ENCODE measurements around the gene PSMD9.
"Not testable (repeated sequence)": the region's sequence is repeated elsewhere in the genome, so short reads cannot be mapped to it uniquely, and the experiment has no call there.

The PSMD9 gene

DNA sequence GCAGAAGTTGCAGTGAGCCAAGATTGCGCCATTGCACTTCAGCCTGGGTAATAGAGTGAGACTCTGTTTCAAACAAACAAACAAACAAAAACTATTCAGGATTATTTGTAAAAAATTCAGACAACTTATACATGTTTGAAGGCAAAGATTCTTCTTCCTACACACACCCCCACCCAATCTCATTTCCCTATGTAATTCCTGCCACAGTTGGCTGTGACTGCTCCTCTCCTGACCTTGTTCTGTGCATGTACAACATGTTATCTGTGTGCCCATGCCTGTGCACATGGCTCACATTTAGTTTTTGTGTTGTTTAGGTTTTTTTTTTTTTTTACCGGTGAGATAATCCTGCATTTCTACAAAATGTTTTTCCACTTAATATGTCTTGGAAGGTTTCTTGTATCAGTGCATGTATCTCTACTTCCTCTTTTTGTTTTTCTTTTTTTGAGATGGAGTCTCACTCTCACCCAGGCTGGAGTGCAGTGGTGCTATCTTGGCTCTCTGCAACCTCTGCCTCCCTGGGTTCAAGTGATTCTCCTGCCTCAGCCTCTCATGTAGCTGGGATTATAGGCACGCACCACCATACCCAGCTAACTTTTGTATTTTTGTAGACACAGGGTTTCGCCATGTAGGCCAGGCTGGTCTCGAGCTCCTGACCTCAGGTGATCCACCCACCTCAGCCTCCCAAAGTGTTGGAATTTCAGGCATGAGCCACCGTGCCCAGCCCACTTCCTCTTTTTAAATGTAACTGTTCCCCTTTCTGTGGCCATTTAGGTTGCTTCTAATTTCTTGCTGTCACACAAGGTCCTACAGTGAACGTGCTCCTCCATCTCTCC, 38.5 kb downstream of the PSMD9 start:
- DNase-seq = no peak

DNA sequence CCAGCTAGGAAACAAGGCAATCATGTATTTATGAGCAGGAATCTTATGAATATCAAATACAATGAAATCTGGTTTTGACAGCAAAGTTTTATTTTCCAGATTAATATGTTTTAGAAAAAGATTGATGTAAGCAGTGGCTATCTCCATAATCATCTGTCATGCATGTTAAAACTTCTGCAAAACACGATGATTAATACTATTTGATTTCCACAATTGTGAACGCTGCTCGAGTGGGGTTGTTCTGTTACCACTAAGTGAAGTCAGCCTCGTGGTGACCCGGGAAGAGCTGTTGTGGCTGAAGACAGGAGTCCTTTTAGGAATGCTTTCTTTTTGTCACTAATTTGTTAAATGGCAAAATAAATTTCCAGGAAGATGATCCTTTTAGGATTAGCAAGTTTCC, 39.2 kb downstream of the PSMD9 start:
- DNase-seq = no peak

DNA sequence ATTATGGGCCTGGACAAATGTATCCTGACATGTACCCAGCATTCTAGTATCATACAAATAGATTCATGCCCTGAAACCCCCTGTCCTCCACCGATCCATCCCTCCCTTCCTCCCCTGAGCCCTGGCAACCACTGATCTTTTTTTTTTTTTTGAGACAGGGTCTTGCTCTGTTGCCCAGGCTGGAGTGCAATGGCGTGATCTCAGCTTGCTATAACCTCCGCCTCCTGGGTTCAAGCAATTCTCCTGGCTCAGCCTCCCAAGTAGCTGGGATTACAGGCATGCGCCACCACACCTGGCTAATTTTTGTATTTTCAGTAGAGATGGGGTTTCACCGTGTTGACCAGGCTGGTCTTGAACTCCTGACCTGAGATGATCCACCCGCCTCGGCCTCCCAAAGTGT, 41.0 kb downstream of the PSMD9 start:
- not testable (repeated sequence) for DNase-seq

- DNase-seq = no peak
Measured at GRCh38 chr12:121930862-121931261, 42.3 kb downstream of the PSMD9 start.

GRCh38 chr12:121932176-121932536, 43.6 kb downstream of the PSMD9 start:
- no peak for DNase-seq

GRCh38 chr12:121932914-121933521, 44.4 kb downstream of the PSMD9 start:
- no peak for DNase-seq

- DNase-seq = no peak
Measured at GRCh38 chr12:121933522-121934308, 45.1 kb downstream of the PSMD9 start.

DNA sequence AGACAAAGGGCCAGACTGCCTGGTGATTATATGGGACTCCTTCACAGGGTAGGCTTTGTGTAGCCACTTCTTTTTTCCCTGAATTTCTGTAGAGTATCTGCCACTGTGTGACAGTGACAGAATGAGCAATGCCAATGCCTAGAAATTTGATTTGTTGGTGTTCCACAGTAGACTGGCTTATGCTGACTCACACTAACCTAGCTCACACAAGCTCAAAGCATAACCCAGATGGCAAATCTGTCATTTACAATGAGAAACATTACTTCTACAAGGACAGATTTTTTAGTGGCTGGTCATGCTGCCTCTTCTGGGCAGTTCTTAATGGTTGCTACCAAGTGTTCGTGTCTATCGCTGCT, 45.7 kb downstream of the PSMD9 start:
- DNase-seq = no peak

- DNase-seq = no peak
Measured at GRCh38 chr12:121937654-121938053, 49.1 kb downstream of the PSMD9 start.

GRCh38 chr12:121939186-121939585, 50.6 kb downstream of the PSMD9 start:
- DNase-seq = no peak

DNA sequence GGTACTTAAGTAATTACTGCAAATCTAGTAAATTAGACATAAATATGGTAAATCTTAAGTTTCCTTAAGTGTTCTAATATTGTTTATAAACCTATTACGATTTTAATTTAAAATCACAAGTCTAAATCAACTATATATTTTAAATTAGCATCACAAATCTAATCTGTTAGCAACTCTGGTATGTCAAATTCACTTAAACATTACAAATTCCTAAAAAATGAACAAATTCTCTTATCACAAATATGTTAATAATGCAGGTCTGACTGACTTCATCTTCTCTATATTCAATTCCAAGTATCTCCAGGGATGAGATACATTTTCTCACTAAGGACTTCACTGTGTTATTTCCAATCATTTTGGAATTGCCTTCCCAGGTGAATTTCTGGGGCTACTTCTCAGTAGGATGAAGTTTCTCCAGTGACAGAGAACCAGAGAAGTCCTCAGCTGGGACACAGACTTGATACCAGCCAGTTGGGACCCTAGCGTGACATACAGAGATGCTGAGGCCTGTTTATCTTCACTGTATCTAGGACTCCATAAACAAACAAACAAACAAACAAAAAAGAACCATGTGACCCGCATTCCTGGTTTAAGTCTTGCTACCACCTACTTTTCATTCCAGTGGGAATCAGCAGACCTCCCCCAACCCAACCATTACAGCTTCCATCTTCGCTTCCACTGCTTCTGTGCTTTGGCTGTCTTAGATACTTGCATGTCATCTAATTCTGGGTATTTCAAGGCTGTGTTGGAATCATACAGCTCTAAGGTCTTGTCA, 51.6 kb downstream of the PSMD9 start:
- no peak for DNase-seq

DNA sequence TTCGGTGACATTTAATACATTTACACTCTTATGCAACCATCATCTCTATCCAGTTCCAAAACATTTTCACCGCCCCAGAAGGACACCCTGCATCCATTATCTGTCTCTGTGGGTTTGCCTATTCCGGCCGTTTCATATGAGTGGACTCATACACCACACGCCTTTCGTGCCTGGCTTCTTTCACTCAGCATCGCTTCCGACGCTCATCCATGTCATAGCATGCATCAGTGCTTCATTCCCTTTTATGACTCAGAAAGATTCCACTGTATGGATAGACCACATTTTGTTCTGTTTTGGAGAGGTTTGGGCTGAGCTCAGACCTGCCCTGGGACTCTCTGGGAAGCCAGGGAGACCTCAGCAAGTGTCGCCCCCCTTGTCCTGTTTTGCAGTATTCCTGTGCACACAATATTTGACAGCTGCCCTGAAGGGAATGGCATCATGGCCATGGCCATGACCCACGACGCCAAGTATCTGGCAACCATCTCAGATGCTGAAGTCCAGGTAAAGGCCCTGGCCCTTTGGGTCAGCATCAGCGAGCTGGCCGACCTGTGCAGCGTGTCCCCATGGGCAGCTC, 53.6 kb downstream of the PSMD9 start:
- DNase-seq = no peak

GRCh38 chr12:121943926-121944325, 55.3 kb downstream of the PSMD9 start:
- DNase-seq = no peak

GRCh38 chr12:121946313-121947025, 57.9 kb downstream of the PSMD9 start:
- no peak for DNase-seq

DNA sequence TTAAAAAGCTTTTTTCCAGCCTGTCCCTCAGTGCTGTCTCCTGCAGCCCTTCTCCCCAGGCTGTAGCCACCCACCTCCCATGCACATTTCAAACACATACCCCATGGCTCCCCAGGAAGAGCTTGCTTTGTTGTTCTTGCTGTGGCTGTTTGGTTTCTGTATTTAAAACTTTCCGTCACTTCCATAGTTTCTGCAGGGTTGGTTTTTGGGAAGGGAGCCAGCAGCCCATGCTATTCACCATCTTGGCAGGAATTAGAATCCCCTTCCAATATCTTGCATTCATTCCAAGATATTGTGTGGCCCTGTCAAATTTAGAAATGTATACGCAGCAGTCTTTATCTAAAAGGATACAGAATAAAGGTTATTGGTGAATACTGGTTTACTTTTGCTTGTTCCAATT, 59.4 kb downstream of the PSMD9 start:
- no peak for DNase-seq

DNA sequence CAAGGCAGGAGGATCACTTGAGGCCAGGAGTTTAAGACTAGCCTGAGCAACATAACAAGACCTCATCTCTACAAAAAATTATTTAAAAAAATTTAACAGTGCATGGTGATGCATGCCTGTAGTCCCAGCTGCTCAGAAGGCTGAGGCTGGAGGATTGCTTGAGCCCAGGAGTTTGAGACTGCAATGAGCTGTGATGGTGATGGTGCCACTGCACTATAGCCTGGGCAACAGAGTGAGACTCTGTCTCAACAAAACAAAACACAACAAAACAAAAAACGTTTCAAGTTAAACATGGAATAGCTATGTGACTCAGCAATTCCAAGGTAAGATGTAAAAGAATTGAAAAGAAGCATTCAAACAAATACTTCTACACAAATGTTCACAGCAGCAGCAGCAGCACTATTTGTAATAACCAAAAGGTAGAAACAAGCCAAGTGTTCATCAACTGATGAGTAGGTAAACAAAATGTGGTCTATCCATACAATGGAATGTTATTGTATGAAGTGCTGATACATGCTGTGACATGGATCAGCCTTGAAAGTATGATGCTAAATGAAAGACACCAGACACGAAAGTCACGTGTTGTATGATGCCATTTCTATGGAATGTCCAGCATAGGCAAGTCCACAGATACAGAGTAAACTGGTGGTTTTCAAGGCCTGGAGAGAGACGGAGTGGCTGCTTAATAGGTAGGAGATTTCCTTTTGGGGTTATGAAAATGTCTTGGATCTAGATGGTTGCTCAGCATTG, 61.2 kb downstream of the PSMD9 start:
- DNase-seq = no peak

- no peak for DNase-seq
Measured at GRCh38 chr12:121953117-121953692, 64.6 kb downstream of the PSMD9 start.

DNA sequence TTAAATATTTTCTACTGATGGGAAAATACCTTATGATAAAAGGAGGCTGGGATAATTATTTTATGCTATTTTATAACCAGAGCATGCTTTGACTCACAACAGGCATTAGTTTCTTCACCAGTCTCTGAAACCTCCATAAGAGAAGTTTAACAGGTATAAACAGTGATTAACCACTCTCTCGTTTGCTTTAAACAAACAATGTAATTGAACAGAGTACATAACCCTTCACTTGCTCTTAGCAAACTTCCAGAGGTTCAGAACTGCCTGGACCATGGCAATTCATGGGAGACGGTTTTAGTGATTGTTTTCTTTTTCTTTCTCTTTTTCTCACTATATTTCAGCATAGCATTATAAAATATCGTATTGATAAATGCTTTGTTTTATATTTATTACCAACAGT, 65.1 kb downstream of the PSMD9 start:
- DNase-seq = no peak

DNA sequence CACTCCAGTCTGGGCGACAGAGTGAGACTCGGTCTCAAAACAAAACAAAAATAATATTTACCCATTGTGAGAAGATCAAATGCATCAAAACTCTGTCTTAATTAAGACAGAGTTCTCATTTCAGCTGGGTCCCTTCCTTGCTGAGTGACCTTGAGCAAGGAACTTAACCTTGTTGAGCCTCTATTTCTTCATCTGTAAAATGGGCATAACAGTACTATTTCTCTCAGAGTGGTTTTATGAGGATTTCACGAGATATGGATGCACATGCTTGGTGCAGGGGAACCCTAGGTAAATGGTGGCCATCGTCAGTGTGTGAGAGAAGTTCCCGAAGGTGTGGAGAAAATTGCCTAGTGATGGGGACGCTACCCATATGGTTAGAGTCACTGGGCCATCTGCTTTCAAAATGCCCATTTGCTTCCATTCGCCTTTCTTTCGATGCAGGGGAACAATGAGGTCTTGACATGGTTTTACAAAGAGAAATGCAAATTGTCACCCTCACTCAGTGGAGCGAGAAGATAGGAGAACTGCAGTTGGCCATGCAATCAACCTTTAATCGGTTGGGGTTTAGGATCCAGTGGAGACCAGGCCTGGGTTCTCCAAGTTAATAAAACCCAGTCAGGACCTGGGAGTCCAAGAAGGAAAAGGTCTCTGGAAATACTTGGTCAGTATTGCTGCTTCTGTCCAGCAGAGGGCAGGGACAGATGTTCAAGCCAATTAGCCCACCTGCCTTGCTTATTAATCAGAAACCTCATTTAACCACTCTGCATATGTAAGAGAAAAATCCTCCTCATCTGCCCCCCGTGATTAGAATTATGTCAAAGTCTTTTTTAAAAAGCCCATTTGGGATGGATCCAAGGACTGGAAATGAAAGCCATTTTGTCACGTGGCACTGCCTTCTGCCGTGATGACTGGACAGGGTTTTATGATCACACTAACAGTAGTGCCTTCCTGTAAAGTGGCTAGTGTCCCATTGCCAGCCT, 67.0 kb downstream of the PSMD9 start:
- no peak for DNase-seq
